ENCODE measurements around the gene SEMA6B. TPM values are rescaled to one million over a fixed set of nuclear protein-coding genes. Genes with fewer than 3 reads are reported as not detected.

Gene SEMA6B
- total RNA-seq, 2 experiments from 2014 or later: not detected

- H3K4me3 Mint-ChIP-seq: no peak overlapping the region
- no peaks in the 10 kb centered on the region for H3K27me3 Mint-ChIP-seq
- POLR2A ChIA-PET: interaction anchor here (0.6 kb wide), 1 partner anchor 692 kb away, joined by 3 read pairs; no protein-coding TSS in a partner anchor
- CTCF ChIA-PET: no interaction called here
- no peak overlapping the region for H3K27ac Mint-ChIP-seq
- H3K4me1 Mint-ChIP-seq: peaks cover 9% of the 10 kb centered on the region
- peaks cover 4% of the 10 kb centered on the region for H3K36me3 Mint-ChIP-seq (ENCODE audit: low read depth)
- no peaks in the 10 kb centered on the region for H3K9me3 Mint-ChIP-seq
- DNase-seq: no peak
Measured at GRCh38 chr19:4510435-4511255, 48.8 kb downstream of the SEMA6B start.

GRCh38 chr19:4508698-4509097 is 50.8 kb downstream of the SEMA6B start:
- H3K9me3 Mint-ChIP-seq: no peaks in the 10 kb centered on the region
- ChIA-PET POLR2A (no interaction called here), CTCF (interaction anchor here (1.0 to 2.0 kb wide), 3 partner anchors 16 to 58 kb away, joined by 3 to 5 read pairs (median 3); partner anchors contain the start of gene LRG1)
- H3K4me1 Mint-ChIP-seq: peaks cover 9% of the 10 kb centered on the region
- no peaks in the 10 kb centered on the region for H3K27me3 Mint-ChIP-seq
- H3K36me3 Mint-ChIP-seq (ENCODE audit: low read depth): peaks cover 5% of the 10 kb centered on the region
- H3K4me3 Mint-ChIP-seq: no peak overlapping the region
- DNase-seq: no peak
- H3K27ac Mint-ChIP-seq: no peak overlapping the region

GRCh38 chr19:4507804-4508203 is 51.7 kb downstream of the SEMA6B start:
- Mint-ChIP-seq H3K27ac (no peak overlapping the region), H3K4me3 (no peak overlapping the region), H3K4me1 (peaks cover 9% of the 10 kb centered on the region), H3K9me3 (no peaks in the 10 kb centered on the region), H3K36me3 (ENCODE audit: low read depth) (peaks cover 5% of the 10 kb centered on the region), H3K27me3 (no peaks in the 10 kb centered on the region)
- POLR2A ChIA-PET: no interaction called here
- CTCF ChIA-PET: interaction anchor here (0.7 to 2.0 kb wide), 4 partner anchors 9 to 71 kb away, joined by 3 to 5 read pairs (median 3); no protein-coding TSS in a partner anchor
- no peak for DNase-seq

GRCh38 chr19:4507150-4507452 is 52.4 kb downstream of the SEMA6B start:
- no peak for DNase-seq
- Mint-ChIP-seq H3K4me3 (no peak overlapping the region), H3K27ac (no peak overlapping the region), H3K36me3 (ENCODE audit: low read depth) (peaks cover 5% of the 10 kb centered on the region), H3K27me3 (no peaks in the 10 kb centered on the region), H3K4me1 (peaks cover 9% of the 10 kb centered on the region), H3K9me3 (no peaks in the 10 kb centered on the region)
- POLR2A ChIA-PET: no interaction called here
- CTCF ChIA-PET: interaction anchor here (0.7 to 2.0 kb wide), 4 partner anchors 8 to 72 kb away, joined by 3 to 5 read pairs (median 3); no protein-coding TSS in a partner anchor

- no peaks in the 10 kb centered on the region for H3K9me3 Mint-ChIP-seq
Measured at GRCh38 chr19:4506449-4507149, 52.9 kb downstream of the SEMA6B start.

GRCh38 chr19:4505570-4506448 is 53.7 kb downstream of the SEMA6B start:
- H3K9me3 Mint-ChIP-seq: no peaks in the 10 kb centered on the region
- POLR2A ChIA-PET: no interaction called here
- peaks cover 5% of the 10 kb centered on the region for H3K36me3 Mint-ChIP-seq (ENCODE audit: low read depth)
- no peak overlapping the region for H3K4me3 Mint-ChIP-seq
- no peak for DNase-seq
- CTCF ChIA-PET: interaction anchor here (1.5 kb wide), 1 partner anchor 19 kb away, joined by 4 read pairs; no protein-coding TSS in a partner anchor
- peak overlapping the region; percentile 26 for H3K27ac Mint-ChIP-seq
- peaks cover 9% of the 10 kb centered on the region for H3K4me1 Mint-ChIP-seq
- H3K27me3 Mint-ChIP-seq: no peaks in the 10 kb centered on the region

More at GRCh38 chr19:4506449-4507149, 52.9 kb downstream of the SEMA6B start:
- H3K4me1 Mint-ChIP-seq: peaks cover 9% of the 10 kb centered on the region
- no peak for DNase-seq
- H3K27me3 Mint-ChIP-seq: no peaks in the 10 kb centered on the region
- ChIA-PET CTCF (interaction anchor here (1.0 to 2.0 kb wide), 3 partner anchors 15 to 18 kb away, joined by 3 to 5 read pairs (median 4); no protein-coding TSS in a partner anchor), POLR2A (no interaction called here)
- no peak overlapping the region for H3K4me3 Mint-ChIP-seq
- H3K36me3 Mint-ChIP-seq (ENCODE audit: low read depth): peaks cover 5% of the 10 kb centered on the region
- peak overlapping the region; percentile 26 for H3K27ac Mint-ChIP-seq

- Mint-ChIP-seq H3K27me3 (no peaks in the 10 kb centered on the region), H3K4me1 (peaks cover 9% of the 10 kb centered on the region)
- POLR2A ChIA-PET: no interaction called here
Measured at GRCh38 chr19:4504891-4505569, 54.5 kb downstream of the SEMA6B start.

GRCh38 chr19:4504297-4504701 is 55.2 kb downstream of the SEMA6B start:
- Mint-ChIP-seq H3K9me3 (no peaks in the 10 kb centered on the region), H3K27ac (no peak overlapping the region), H3K4me3 (no peak overlapping the region), H3K27me3 (no peaks in the 10 kb centered on the region), H3K36me3 (ENCODE audit: low read depth) (peaks cover 5% of the 10 kb centered on the region), H3K4me1 (peaks cover 9% of the 10 kb centered on the region)
- CTCF ChIA-PET: interaction anchor here (1.0 to 1.3 kb wide), 2 partner anchors 11 to 20 kb away, joined by 3 read pairs; no protein-coding TSS in a partner anchor
- no peak for DNase-seq
- POLR2A ChIA-PET: no interaction called here

More at GRCh38 chr19:4504891-4505569, 54.5 kb downstream of the SEMA6B start:
- no peaks in the 10 kb centered on the region for H3K9me3 Mint-ChIP-seq
- H3K27ac Mint-ChIP-seq: no peak overlapping the region
- H3K4me3 Mint-ChIP-seq: no peak overlapping the region
- no peak for DNase-seq
- CTCF ChIA-PET: interaction anchor here (1.0 to 1.5 kb wide), 3 partner anchors 10 to 20 kb away, joined by 3 to 4 read pairs (median 3); no protein-coding TSS in a partner anchor
- peaks cover 5% of the 10 kb centered on the region for H3K36me3 Mint-ChIP-seq (ENCODE audit: low read depth)

GRCh38 chr19:4503825-4504170 is 55.7 kb downstream of the SEMA6B start:
- no peaks in the 10 kb centered on the region for H3K9me3 Mint-ChIP-seq
- no peak overlapping the region for H3K27ac Mint-ChIP-seq
- H3K27me3 Mint-ChIP-seq: no peaks in the 10 kb centered on the region
- ChIA-PET POLR2A (no interaction called here), CTCF (interaction anchor here (1.0 to 1.3 kb wide), 2 partner anchors 11 to 21 kb away, joined by 3 read pairs; no protein-coding TSS in a partner anchor)
- H3K4me3 Mint-ChIP-seq: no peak overlapping the region
- peaks cover 5% of the 10 kb centered on the region for H3K36me3 Mint-ChIP-seq (ENCODE audit: low read depth)
- peaks cover 9% of the 10 kb centered on the region for H3K4me1 Mint-ChIP-seq
- DNase-seq: no peak

GRCh38 chr19:4503132-4503824 is 56.2 kb downstream of the SEMA6B start:
- Mint-ChIP-seq H3K27me3 (no peaks in the 10 kb centered on the region), H3K9me3 (no peaks in the 10 kb centered on the region), H3K4me3 (no peak overlapping the region), H3K36me3 (ENCODE audit: low read depth) (peaks cover 5% of the 10 kb centered on the region), H3K27ac (no peak overlapping the region), H3K4me1 (peaks cover 9% of the 10 kb centered on the region)
- CTCF ChIA-PET: no interaction called here
- POLR2A ChIA-PET: no interaction called here
- no peak for DNase-seq

- ChIA-PET CTCF (no interaction called here), POLR2A (no interaction called here)
- Mint-ChIP-seq H3K4me3 (no peak overlapping the region), H3K36me3 (ENCODE audit: low read depth) (peaks cover 5% of the 10 kb centered on the region), H3K9me3 (no peaks in the 10 kb centered on the region), H3K4me1 (peaks cover 9% of the 10 kb centered on the region), H3K27ac (no peak overlapping the region), H3K27me3 (no peaks in the 10 kb centered on the region)
- DNase-seq: no peak
Measured at GRCh38 chr19:4502282-4503131, 57.0 kb downstream of the SEMA6B start.
